Measurements from ENCODE around the gene SORCS2.

The SORCS2 gene

GRCh38 chr4:7699825-7700224 lies 507.5 kb downstream of the SORCS2 start:
- H3K9me3 ChIP-seq (ENCODE audit: control insufficient read depth in 2 of 2, low read length in 2 of 2): no peaks in the 10 kb centered on the region
- H3K27me3 ChIP-seq (ENCODE audit: control insufficient read depth in 1 of 2, insufficient read depth in 2 of 2, low read length in 2 of 2): peaks cover 5 to 11% of the 10 kb centered on the region in 2 donors
- peaks cover 10% of the 10 kb centered on the region for H3K4me1 ChIP-seq (ENCODE audit: control insufficient read depth, insufficient read depth, low read length)
- H3K36me3 ChIP-seq (ENCODE audit: control insufficient read depth in 2 of 2, insufficient read depth in 2 of 2, low read length in 2 of 2): no peaks in the 10 kb centered on the region
- H3K27ac ChIP-seq (ENCODE audit: low read length): no peak overlapping the region
- H3K4me3 ChIP-seq (ENCODE audit: low read length in 2 of 2): no peak overlapping the region
- no peak overlapping the region for H3K9ac ChIP-seq (ENCODE audit: low read length in 2 of 2)

DNA sequence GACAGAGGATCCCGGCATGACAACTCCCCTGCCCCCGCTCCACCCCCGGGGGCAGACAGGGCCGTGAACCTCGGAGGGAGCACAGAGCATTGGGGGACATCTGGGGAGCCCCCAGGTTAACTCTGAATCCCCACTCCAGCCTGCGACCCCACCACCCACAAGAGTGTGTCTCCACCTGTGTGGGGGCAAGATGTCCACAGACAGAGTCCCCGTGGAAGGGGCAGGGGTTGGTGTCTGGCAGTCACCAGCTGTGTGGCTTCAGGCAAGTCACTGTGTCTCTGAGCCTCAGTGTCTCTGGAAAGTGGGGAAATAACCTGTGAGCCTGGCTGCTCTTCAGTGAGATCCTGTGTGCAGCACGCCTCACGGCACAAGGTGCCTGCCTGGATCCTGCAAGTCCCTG lies 508.3 kb downstream of the SORCS2 start:
- Histone ChIP-seq H3K9ac (ENCODE audit: low read length in 2 of 2) (no peak overlapping the region), H3K4me1 (ENCODE audit: control insufficient read depth, insufficient read depth, low read length) (peaks cover 10% of the 10 kb centered on the region), H3K9me3 (ENCODE audit: control insufficient read depth in 2 of 2, low read length in 2 of 2) (no peaks in the 10 kb centered on the region), H3K27me3 (ENCODE audit: control insufficient read depth in 1 of 2, insufficient read depth in 2 of 2, low read length in 2 of 2) (peaks cover 5 to 11% of the 10 kb centered on the region in 2 donors), H3K36me3 (ENCODE audit: control insufficient read depth in 2 of 2, insufficient read depth in 2 of 2, low read length in 2 of 2) (no peaks in the 10 kb centered on the region), H3K27ac (ENCODE audit: low read length) (no peak overlapping the region), H3K4me3 (ENCODE audit: low read length in 2 of 2) (no peak overlapping the region)

- H3K4me3 ChIP-seq (ENCODE audit: low read length in 2 of 2): no peak overlapping the region
- no peak overlapping the region for H3K9ac ChIP-seq (ENCODE audit: low read length in 2 of 2)
- H3K27me3 ChIP-seq (ENCODE audit: control insufficient read depth in 1 of 2, insufficient read depth in 2 of 2, low read length in 2 of 2): peaks cover 5 to 11% of the 10 kb centered on the region in 2 donors
- no peaks in the 10 kb centered on the region for H3K36me3 ChIP-seq (ENCODE audit: control insufficient read depth in 2 of 2, insufficient read depth in 2 of 2, low read length in 2 of 2)
- H3K9me3 ChIP-seq (ENCODE audit: control insufficient read depth in 2 of 2, low read length in 2 of 2): no peaks in the 10 kb centered on the region
- peaks cover 10% of the 10 kb centered on the region for H3K4me1 ChIP-seq (ENCODE audit: control insufficient read depth, insufficient read depth, low read length)
- no peak overlapping the region for H3K27ac ChIP-seq (ENCODE audit: low read length)
These were observed 509.7 kb downstream of the SORCS2 start for GRCh38 chr4:7701866-7702649.

DNA sequence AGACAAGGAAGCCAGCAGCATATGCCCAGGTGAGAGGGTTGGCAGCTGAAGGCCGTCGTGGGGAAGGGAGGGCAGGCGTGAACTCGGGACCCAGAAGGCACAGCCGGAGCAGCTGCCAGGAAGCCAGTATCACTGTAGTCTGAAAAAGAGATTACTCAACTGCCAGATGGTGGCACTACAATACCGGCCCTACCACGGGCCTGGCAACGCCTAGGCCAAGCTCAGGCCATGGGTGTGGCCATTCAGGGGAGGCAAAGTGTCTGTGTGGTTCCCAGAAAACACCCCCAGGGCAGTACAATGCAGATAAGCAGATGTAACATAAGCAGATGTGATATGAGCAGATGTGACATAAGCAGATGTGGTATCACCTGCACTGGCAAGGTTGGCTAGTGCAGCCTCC lies 511.4 kb downstream of the SORCS2 start:
- Histone ChIP-seq H3K27ac (ENCODE audit: low read length) (no peak overlapping the region), H3K4me3 (ENCODE audit: low read length in 2 of 2) (no peak overlapping the region), H3K36me3 (ENCODE audit: control insufficient read depth in 2 of 2, insufficient read depth in 2 of 2, low read length in 2 of 2) (no peaks in the 10 kb centered on the region), H3K9ac (ENCODE audit: low read length in 2 of 2) (no peak overlapping the region), H3K27me3 (ENCODE audit: control insufficient read depth in 1 of 2, insufficient read depth in 2 of 2, low read length in 2 of 2) (peaks cover 5 to 8% of the 10 kb centered on the region in 2 donors), H3K4me1 (ENCODE audit: control insufficient read depth, insufficient read depth, low read length) (peaks cover 3% of the 10 kb centered on the region), H3K9me3 (ENCODE audit: control insufficient read depth in 2 of 2, low read length in 2 of 2) (no peaks in the 10 kb centered on the region)

- H3K27ac ChIP-seq (ENCODE audit: low read length): no peak overlapping the region
- H3K4me3 ChIP-seq (ENCODE audit: low read length in 2 of 2): no peak overlapping the region
- H3K9me3 ChIP-seq (ENCODE audit: control insufficient read depth in 2 of 2, low read length in 2 of 2): no peaks in the 10 kb centered on the region
- peaks cover 3% of the 10 kb centered on the region for H3K4me1 ChIP-seq (ENCODE audit: control insufficient read depth, insufficient read depth, low read length)
- H3K36me3 ChIP-seq (ENCODE audit: control insufficient read depth in 2 of 2, insufficient read depth in 2 of 2, low read length in 2 of 2): no peaks in the 10 kb centered on the region
- H3K9ac ChIP-seq (ENCODE audit: low read length in 2 of 2): no peak overlapping the region
- peaks cover 5 to 6% of the 10 kb centered on the region in 2 donors for H3K27me3 ChIP-seq (ENCODE audit: control insufficient read depth in 1 of 2, insufficient read depth in 2 of 2, low read length in 2 of 2)
These were observed 511.8 kb downstream of the SORCS2 start for GRCh38 chr4:7704091-7704490.

DNA sequence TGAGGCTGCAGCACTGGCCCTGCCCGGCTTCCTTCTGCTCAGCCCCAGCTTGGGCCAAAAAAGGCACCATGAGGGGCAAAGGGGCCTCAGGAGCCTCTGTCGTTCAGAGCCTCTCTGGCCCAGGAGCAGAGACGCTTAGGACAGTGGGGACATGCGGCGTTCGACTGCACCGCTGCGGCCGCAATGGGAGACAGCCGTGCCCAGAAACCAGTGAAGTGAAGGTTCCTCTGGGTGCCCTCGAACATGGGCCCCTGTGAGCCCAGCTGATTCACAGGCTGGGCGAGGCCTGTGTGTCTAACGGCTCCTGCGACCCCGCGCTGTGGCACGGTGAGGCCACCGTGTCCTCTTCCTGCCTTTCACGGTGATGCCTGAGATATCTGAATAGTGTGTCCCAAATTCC lies 512.3 kb downstream of the SORCS2 start:
- Histone ChIP-seq H3K4me1 (ENCODE audit: control insufficient read depth, insufficient read depth, low read length) (peaks cover 3% of the 10 kb centered on the region), H3K27ac (ENCODE audit: low read length) (no peak overlapping the region), H3K9me3 (ENCODE audit: control insufficient read depth in 2 of 2, low read length in 2 of 2) (no peaks in the 10 kb centered on the region), H3K4me3 (ENCODE audit: low read length in 2 of 2) (no peak overlapping the region), H3K27me3 (ENCODE audit: control insufficient read depth in 1 of 2, insufficient read depth in 2 of 2, low read length in 2 of 2) (peaks cover 5 to 6% of the 10 kb centered on the region in 2 donors), H3K36me3 (ENCODE audit: control insufficient read depth in 2 of 2, insufficient read depth in 2 of 2, low read length in 2 of 2) (no peaks in the 10 kb centered on the region), H3K9ac (ENCODE audit: low read length in 2 of 2) (no peak overlapping the region)

DNA sequence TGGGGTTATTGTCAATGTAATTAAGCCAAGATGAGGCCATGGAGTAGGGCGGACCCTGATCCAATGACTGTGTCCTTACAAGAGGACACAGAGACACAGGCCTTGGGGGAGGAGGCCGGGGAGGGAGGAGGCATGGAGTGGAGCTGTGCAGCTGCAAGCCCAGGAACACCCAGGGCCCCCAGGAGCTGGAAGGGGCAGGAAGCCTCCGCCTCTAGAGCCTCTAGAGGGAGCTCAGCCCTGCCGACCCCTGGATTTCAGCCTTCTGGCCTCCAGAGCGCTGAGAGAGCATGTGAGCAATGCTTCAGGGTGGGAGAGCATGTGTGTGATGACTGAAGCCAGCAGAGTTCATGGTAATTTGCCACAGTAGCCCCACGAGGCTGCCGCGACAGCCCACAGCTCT lies 512.7 kb downstream of the SORCS2 start:
- Histone ChIP-seq H3K4me1 (ENCODE audit: control insufficient read depth, insufficient read depth, low read length) (peaks cover 3% of the 10 kb centered on the region), H3K4me3 (ENCODE audit: low read length in 2 of 2) (no peak overlapping the region), H3K27ac (ENCODE audit: low read length) (no peak overlapping the region), H3K36me3 (ENCODE audit: control insufficient read depth in 2 of 2, insufficient read depth in 2 of 2, low read length in 2 of 2) (no peaks in the 10 kb centered on the region), H3K27me3 (ENCODE audit: control insufficient read depth in 1 of 2, insufficient read depth in 2 of 2, low read length in 2 of 2) (peaks cover 5 to 6% of the 10 kb centered on the region in 2 donors), H3K9me3 (ENCODE audit: control insufficient read depth in 2 of 2, low read length in 2 of 2) (no peaks in the 10 kb centered on the region), H3K9ac (ENCODE audit: low read length in 2 of 2) (no peak overlapping the region)

- H3K9ac ChIP-seq (ENCODE audit: low read length in 2 of 2): no peak overlapping the region
- no peaks in the 10 kb centered on the region for H3K36me3 ChIP-seq (ENCODE audit: control insufficient read depth in 2 of 2, insufficient read depth in 2 of 2, low read length in 2 of 2)
- H3K27ac ChIP-seq (ENCODE audit: low read length): no peak overlapping the region
- H3K4me1 ChIP-seq (ENCODE audit: control insufficient read depth, insufficient read depth, low read length): peaks cover 3% of the 10 kb centered on the region
- peaks cover 5 to 6% of the 10 kb centered on the region in 2 donors for H3K27me3 ChIP-seq (ENCODE audit: control insufficient read depth in 1 of 2, insufficient read depth in 2 of 2, low read length in 2 of 2)
- H3K4me3 ChIP-seq (ENCODE audit: low read length in 2 of 2): no peak overlapping the region
- no peaks in the 10 kb centered on the region for H3K9me3 ChIP-seq (ENCODE audit: control insufficient read depth in 2 of 2, low read length in 2 of 2)
These were observed 513.3 kb downstream of the SORCS2 start for GRCh38 chr4:7705593-7705992.

GRCh38 chr4:7708238-7708637 lies 515.9 kb downstream of the SORCS2 start:
- Histone ChIP-seq H3K27ac (ENCODE audit: low read length) (no peak overlapping the region), H3K9me3 (ENCODE audit: control insufficient read depth in 2 of 2, low read length in 2 of 2) (no peaks in the 10 kb centered on the region), H3K4me1 (ENCODE audit: control insufficient read depth, insufficient read depth, low read length) (peaks cover 3% of the 10 kb centered on the region), H3K36me3 (ENCODE audit: control insufficient read depth in 2 of 2, insufficient read depth in 2 of 2, low read length in 2 of 2) (no peaks in the 10 kb centered on the region), H3K27me3 (ENCODE audit: control insufficient read depth in 1 of 2, insufficient read depth in 2 of 2, low read length in 2 of 2) (peaks cover 0 to 2% of the 10 kb centered on the region in 2 donors), H3K9ac (ENCODE audit: low read length in 2 of 2) (no peak overlapping the region), H3K4me3 (ENCODE audit: low read length in 2 of 2) (no peak overlapping the region)

GRCh38 chr4:7708981-7709380 lies 516.6 kb downstream of the SORCS2 start:
- no peak overlapping the region for H3K27ac ChIP-seq (ENCODE audit: low read length)
- H3K4me1 ChIP-seq (ENCODE audit: control insufficient read depth, insufficient read depth, low read length): peaks cover 3% of the 10 kb centered on the region
- H3K4me3 ChIP-seq (ENCODE audit: low read length in 2 of 2): no peak overlapping the region
- no peaks in the 10 kb centered on the region for H3K36me3 ChIP-seq (ENCODE audit: control insufficient read depth in 2 of 2, insufficient read depth in 2 of 2, low read length in 2 of 2)
- H3K9me3 ChIP-seq (ENCODE audit: control insufficient read depth in 2 of 2, low read length in 2 of 2): peaks cover 0 to 3% of the 10 kb centered on the region in 2 donors
- H3K9ac ChIP-seq (ENCODE audit: low read length in 2 of 2): no peak overlapping the region
- peaks cover 0 to 2% of the 10 kb centered on the region in 2 donors for H3K27me3 ChIP-seq (ENCODE audit: control insufficient read depth in 1 of 2, insufficient read depth in 2 of 2, low read length in 2 of 2)

GRCh38 chr4:7709431-7709830 lies 517.1 kb downstream of the SORCS2 start:
- H3K27me3 ChIP-seq (ENCODE audit: control insufficient read depth in 1 of 2, insufficient read depth in 2 of 2, low read length in 2 of 2): peaks cover 0 to 2% of the 10 kb centered on the region in 2 donors

More at GRCh38 chr4:7709431-7709830, 517.1 kb downstream of the SORCS2 start:
- Histone ChIP-seq H3K4me3 (ENCODE audit: low read length in 2 of 2) (no peak overlapping the region), H3K4me1 (ENCODE audit: control insufficient read depth, insufficient read depth, low read length) (peaks cover 3% of the 10 kb centered on the region), H3K9ac (ENCODE audit: low read length in 2 of 2) (no peak overlapping the region), H3K36me3 (ENCODE audit: control insufficient read depth in 2 of 2, insufficient read depth in 2 of 2, low read length in 2 of 2) (no peaks in the 10 kb centered on the region), H3K9me3 (ENCODE audit: control insufficient read depth in 2 of 2, low read length in 2 of 2) (peaks cover 0 to 7% of the 10 kb centered on the region in 2 donors), H3K27ac (ENCODE audit: low read length) (no peak overlapping the region)

Measured in stomach smooth muscle (tissue), 2 donors.